ENCODE results near the gene CENPP.

- TF ChIP-seq EP300 (IDR thresholded peaks at IDR 0.05; ENCODE audit: borderline replicate concordance) (no peak), EGR1 (IDR thresholded peaks at IDR 0.05) (no peak), NFIC (IDR thresholded peaks at IDR 0.05) (no peak), TCF12 (IDR thresholded peaks at IDR 0.05; ENCODE audit: low read depth) (no peak), REST (IDR thresholded peaks at IDR 0.05; ENCODE audit: low read depth) (no peak), FOXM1 (IDR thresholded peaks at IDR 0.05; ENCODE audit: borderline replicate concordance, low read depth) (no peak), RAD21 (IDR thresholded peaks at IDR 0.05; ENCODE audit: low read depth) (no peak), TAF1 (IDR thresholded peaks at IDR 0.05; ENCODE audit: low read depth) (no peak), YY1 (IDR thresholded peaks at IDR 0.05; ENCODE audit: low read depth) (no peak), CREB1 (IDR thresholded peaks at IDR 0.05; ENCODE audit: low read depth) (no peak), CEBPB (IDR thresholded peaks at IDR 0.05) (no peak), TEAD4 (IDR thresholded peaks at IDR 0.05) (no peak), USF1 (IDR thresholded peaks at IDR 0.05) (no peak)
- TF ChIP-seq, protein P1, sequence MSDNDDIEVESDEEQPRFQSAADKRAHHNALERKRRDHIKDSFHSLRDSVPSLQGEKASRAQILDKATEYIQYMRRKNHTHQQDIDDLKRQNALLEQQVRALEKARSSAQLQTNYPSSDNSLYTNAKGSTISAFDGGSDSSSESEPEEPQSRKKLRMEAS (IDR thresholded peaks at IDR 0.05) = no peak
Observed at GRCh38 chr9:92384375-92384774, 58.6 kb downstream of the CENPP start.

All from Ishikawa (cell line).